ENCODE data around the gene TPCN2.

The TPCN2 gene

GRCh38 chr11:69089258-69089657 is 40.5 kb downstream of the TPCN2 start:
- ATAC-seq (replicated peaks) (no peak), DNase-seq (no peak)
- no peaks in the 10 kb centered on the region for H3K27me3 Mint-ChIP-seq

GRCh38 chr11:69091638-69092165 is 43.0 kb downstream of the TPCN2 start:
- Mint-ChIP-seq H3K9me3 (no peaks in the 10 kb centered on the region), H3K27me3 (no peaks in the 10 kb centered on the region), H3K4me1 (peaks cover 5 to 6% of the 10 kb centered on the region in 2 donors), H3K4me3 (no peak overlapping the region), H3K36me3 (peaks cover 24 to 34% of the 10 kb centered on the region in 2 donors), H3K27ac (no peak overlapping the region)
- ATAC-seq (replicated peaks) (no peak), DNase-seq (no peak)

More at GRCh38 chr11:69089258-69089657, 40.5 kb downstream of the TPCN2 start:
- H3K27ac Mint-ChIP-seq = no peak overlapping the region
- peaks cover 5% of the 10 kb centered on the region in 2 donors for H3K4me1 Mint-ChIP-seq
- no peaks in the 10 kb centered on the region for H3K9me3 Mint-ChIP-seq
- H3K4me3 Mint-ChIP-seq = no peak overlapping the region
- peaks cover 33 to 44% of the 10 kb centered on the region in 2 donors for H3K36me3 Mint-ChIP-seq

- Mint-ChIP-seq H3K27me3 (no peaks in the 10 kb centered on the region), H3K9me3 (no peaks in the 10 kb centered on the region), H3K4me1 (peaks cover 5 to 6% of the 10 kb centered on the region in 2 donors), H3K4me3 (no peak overlapping the region), H3K36me3 (peaks cover 24 to 34% of the 10 kb centered on the region in 2 donors), H3K27ac (no peak overlapping the region)
- DNase-seq (no peak), ATAC-seq (replicated peaks) (no peak)
Measured at GRCh38 chr11:69092263-69092662, 43.5 kb downstream of the TPCN2 start.

- ATAC-seq (replicated peaks) (no peak), DNase-seq (no peak)
- Mint-ChIP-seq H3K9me3 (no peaks in the 10 kb centered on the region), H3K4me1 (peaks cover 5 to 6% of the 10 kb centered on the region in 2 donors), H3K4me3 (no peak overlapping the region), H3K27ac (no peak overlapping the region), H3K36me3 (peaks cover 21 to 34% of the 10 kb centered on the region in 2 donors), H3K27me3 (no peaks in the 10 kb centered on the region)
Measured at GRCh38 chr11:69093106-69093505, 44.4 kb downstream of the TPCN2 start.

GRCh38 chr11:69094111-69094914 is 45.6 kb downstream of the TPCN2 start:
- DNase-seq (no peak), ATAC-seq (replicated peaks) (peak; percentile 25 to 28)
- H3K27me3 Mint-ChIP-seq = no peaks in the 10 kb centered on the region

GRCh38 chr11:69094915-69095290 is 46.2 kb downstream of the TPCN2 start:
- ATAC-seq (replicated peaks) (peak in 1 of 2 donors; percentile 23), DNase-seq (no peak)
- H3K36me3 Mint-ChIP-seq = peaks cover 15 to 25% of the 10 kb centered on the region in 2 donors
- peak overlapping the region; percentile 42 for H3K27ac Mint-ChIP-seq
- H3K9me3 Mint-ChIP-seq = no peaks in the 10 kb centered on the region
- peaks cover 5 to 6% of the 10 kb centered on the region in 2 donors for H3K4me1 Mint-ChIP-seq
- peaks cover 0 to under 1% of the 10 kb centered on the region in 2 donors for H3K27me3 Mint-ChIP-seq
- H3K4me3 Mint-ChIP-seq = no peak overlapping the region

More at GRCh38 chr11:69094111-69094914, 45.6 kb downstream of the TPCN2 start:
- no peak overlapping the region for H3K4me3 Mint-ChIP-seq
- no peak overlapping the region for H3K27ac Mint-ChIP-seq
- peaks cover 5 to 6% of the 10 kb centered on the region in 2 donors for H3K4me1 Mint-ChIP-seq
- no peaks in the 10 kb centered on the region for H3K9me3 Mint-ChIP-seq
- H3K36me3 Mint-ChIP-seq = peaks cover 21 to 30% of the 10 kb centered on the region in 2 donors

- Mint-ChIP-seq H3K9me3 (no peaks in the 10 kb centered on the region), H3K36me3 (peaks cover 11 to 21% of the 10 kb centered on the region in 2 donors), H3K27me3 (peaks cover 0 to 5% of the 10 kb centered on the region in 2 donors), H3K27ac (no peak overlapping the region), H3K4me3 (no peak overlapping the region), H3K4me1 (peaks cover 3 to 6% of the 10 kb centered on the region in 2 donors)
- peak in 1 of 2 donors; percentile 8 for ATAC-seq (replicated peaks)
- no peak for DNase-seq
Measured at GRCh38 chr11:69095300-69095699, 46.6 kb downstream of the TPCN2 start.

- peaks cover 7 to 18% of the 10 kb centered on the region in 2 donors for H3K36me3 Mint-ChIP-seq
- no peak for ATAC-seq (replicated peaks)
- no peak overlapping the region for H3K27ac Mint-ChIP-seq
- no peaks in the 10 kb centered on the region for H3K9me3 Mint-ChIP-seq
- H3K27me3 Mint-ChIP-seq = peaks cover 0 to 5% of the 10 kb centered on the region in 2 donors
- DNase-seq = no peak
- H3K4me1 Mint-ChIP-seq = peaks cover 3 to 8% of the 10 kb centered on the region in 2 donors
- no peak overlapping the region for H3K4me3 Mint-ChIP-seq
Measured at GRCh38 chr11:69096473-69096872, 47.7 kb downstream of the TPCN2 start.

- Mint-ChIP-seq H3K27ac (no peak overlapping the region), H3K4me3 (peak overlapping the region in 1 of 2 donors; percentile 19), H3K9me3 (no peaks in the 10 kb centered on the region), H3K36me3 (peaks cover 0 to 10% of the 10 kb centered on the region in 2 donors), H3K4me1 (peaks cover 4 to 10% of the 10 kb centered on the region in 2 donors), H3K27me3 (peaks cover 0 to 5% of the 10 kb centered on the region in 2 donors)
- DNase-seq = no peak
- ATAC-seq (replicated peaks) = no peak
Measured at GRCh38 chr11:69097263-69097662, 48.5 kb downstream of the TPCN2 start.

GRCh38 chr11:69099180-69099579 is 50.4 kb downstream of the TPCN2 start:
- Mint-ChIP-seq H3K27me3 (peaks cover 12 to 15% of the 10 kb centered on the region in 2 donors), H3K36me3 (no peaks in the 10 kb centered on the region), H3K27ac (no peak overlapping the region), H3K9me3 (no peaks in the 10 kb centered on the region), H3K4me3 (no peak overlapping the region), H3K4me1 (peaks cover 5 to 10% of the 10 kb centered on the region in 2 donors)
- DNase-seq = no peak
- no peak for ATAC-seq (replicated peaks)

GRCh38 chr11:69100454-69101114 is 51.9 kb downstream of the TPCN2 start:
- Mint-ChIP-seq H3K27ac (no peak overlapping the region), H3K36me3 (no peaks in the 10 kb centered on the region), H3K27me3 (peaks cover 12 to 15% of the 10 kb centered on the region in 2 donors), H3K4me3 (no peak overlapping the region), H3K4me1 (peaks cover 5% of the 10 kb centered on the region in 2 donors), H3K9me3 (no peaks in the 10 kb centered on the region)
- DNase-seq (no peak), ATAC-seq (replicated peaks) (peak in 1 of 2 donors; percentile 1)

GRCh38 chr11:69101115-69101791 is 52.5 kb downstream of the TPCN2 start:
- H3K27ac Mint-ChIP-seq = no peak overlapping the region
- no peaks in the 10 kb centered on the region for H3K9me3 Mint-ChIP-seq
- peak; percentile 90 to 91 for ATAC-seq (replicated peaks)
- peaks cover 5% of the 10 kb centered on the region in 2 donors for H3K4me1 Mint-ChIP-seq
- peak; percentile 67 for DNase-seq
- no peaks in the 10 kb centered on the region for H3K36me3 Mint-ChIP-seq
- peaks cover 12 to 15% of the 10 kb centered on the region in 2 donors for H3K27me3 Mint-ChIP-seq
- H3K4me3 Mint-ChIP-seq = no peak overlapping the region

- no peak for ATAC-seq (replicated peaks)
- peaks cover 12 to 15% of the 10 kb centered on the region in 2 donors for H3K27me3 Mint-ChIP-seq
- no peak overlapping the region for H3K27ac Mint-ChIP-seq
- H3K4me3 Mint-ChIP-seq = no peak overlapping the region
- H3K9me3 Mint-ChIP-seq = no peaks in the 10 kb centered on the region
- no peak for DNase-seq
- peaks cover 5% of the 10 kb centered on the region in 2 donors for H3K4me1 Mint-ChIP-seq
- H3K36me3 Mint-ChIP-seq = peaks cover 0 to 4% of the 10 kb centered on the region in 2 donors
Measured at GRCh38 chr11:69101792-69102695, 53.3 kb downstream of the TPCN2 start.

All from stimulated activated naive B cell treated with anti-CD40 and anti-IgM and Interleukin-4, amounts not matched to agents 10 μg/mL and 1 μg/mL and 100 μg/mL, for 72 hours (primary cell).